ENCODE results near the gene SLC26A8.
A peak's percentile ranks its signal among the peaks of the same experiment; 100 is the strongest.
"Not testable (repeated sequence)": the region's sequence is repeated elsewhere in the genome, so short reads cannot be mapped to it uniquely, and the experiment has no call there.

SLC26A8 gene

DNA sequence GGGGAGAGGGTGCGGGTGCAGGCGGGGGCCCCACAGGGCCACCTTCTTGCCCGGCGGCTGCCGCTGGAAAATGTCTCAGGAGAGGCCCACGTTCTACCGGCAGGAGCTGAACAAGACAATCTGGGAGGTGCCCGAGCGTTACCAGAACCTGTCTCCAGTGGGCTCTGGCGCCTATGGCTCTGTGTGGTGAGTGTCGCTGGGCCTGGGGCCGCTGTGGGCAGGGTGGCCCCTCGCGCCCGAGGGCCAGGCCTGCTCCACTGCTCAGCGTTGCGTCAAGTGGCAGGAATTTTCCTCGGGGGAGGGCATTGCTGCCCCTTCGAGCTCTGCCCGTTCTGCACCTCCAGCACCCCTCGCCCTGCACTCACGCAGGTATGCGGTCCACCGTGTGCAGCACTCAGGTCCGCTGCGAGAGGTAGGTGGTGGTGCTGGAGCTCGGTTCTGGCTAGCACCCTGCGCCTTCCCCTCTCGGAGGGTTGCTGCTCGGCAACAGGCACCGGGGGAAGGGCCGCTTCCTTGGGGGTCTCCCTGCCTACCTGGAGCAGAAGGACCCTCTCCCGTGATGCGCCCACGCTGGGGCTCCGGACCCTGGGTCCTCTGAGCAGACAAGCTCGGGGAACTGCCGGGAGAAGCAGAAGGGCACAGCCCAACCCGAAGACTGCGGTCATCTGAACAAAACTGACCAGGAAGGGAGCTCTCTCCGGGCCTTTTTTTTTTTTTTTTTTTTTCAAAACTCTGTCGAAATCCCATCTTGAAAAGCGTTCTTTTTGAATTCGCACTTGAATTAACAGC lies 3.8 kb upstream of the SLC26A8 start:
- peaks cover 27% of the 10 kb centered on the region for H3K4me1 ChIP-seq (ENCODE audit: insufficient read depth, low read length)
- H3K9ac ChIP-seq (ENCODE audit: low read depth, low read length) = peak overlapping the region; percentile 91
- H3K27me3 ChIP-seq (ENCODE audit: insufficient read depth, low read length) = peaks cover 13% of the 10 kb centered on the region; the same call in 1 of the 2 replicates
- H3K27ac ChIP-seq (ENCODE audit: low read length) = peak overlapping the region; percentile 14
- no peaks in the 10 kb centered on the region for H3K36me3 ChIP-seq (ENCODE audit: insufficient read depth, low read depth, low read length)
- no peaks in the 10 kb centered on the region for H3K9me3 ChIP-seq (ENCODE audit: insufficient read depth, low read depth, low read length)
- H3K4me3 ChIP-seq (ENCODE audit: low read length) = peak overlapping the region; percentile 94

DNA sequence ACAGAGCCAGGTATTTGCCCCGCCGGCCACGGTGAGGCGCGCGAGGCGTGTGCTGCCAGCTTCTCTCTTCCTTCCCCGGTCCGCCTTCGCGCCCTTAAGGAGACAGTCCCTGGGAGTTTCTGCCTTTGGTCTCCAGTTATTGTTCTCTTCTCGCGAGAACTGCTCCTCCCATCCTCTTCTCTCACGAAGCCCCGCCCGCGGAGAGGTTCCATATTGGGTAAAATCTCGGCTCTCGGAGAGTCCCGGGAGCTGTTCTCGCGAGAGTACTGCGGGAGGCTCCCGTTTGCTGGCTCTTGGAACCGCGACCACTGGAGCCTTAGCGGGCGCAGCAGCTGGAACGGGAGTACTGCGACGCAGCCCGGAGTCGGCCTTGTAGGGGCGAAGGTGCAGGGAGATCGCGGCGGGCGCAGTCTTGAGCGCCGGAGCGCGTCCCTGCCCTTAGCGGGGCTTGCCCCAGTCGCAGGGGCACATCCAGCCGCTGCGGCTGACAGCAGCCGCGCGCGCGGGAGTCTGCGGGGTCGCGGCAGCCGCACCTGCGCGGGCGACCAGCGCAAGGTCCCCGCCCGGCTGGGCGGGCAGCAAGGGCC lies 3.2 kb upstream of the SLC26A8 start, which contains the start of gene MAPK14:
Gene MAPK14 (plus strand): TSS at position 308 of the 587 bp plus-strand sequence. CDS start 350 bp downstream, outside the sequence.
- Histone ChIP-seq H3K4me1 (ENCODE audit: insufficient read depth, low read length) (peaks cover 27% of the 10 kb centered on the region), H3K9me3 (ENCODE audit: insufficient read depth, low read depth, low read length) (no peaks in the 10 kb centered on the region), H3K27ac (ENCODE audit: low read length) (peak within 1 kb of the TSS; percentile 14), H3K4me3 (ENCODE audit: low read length) (peak within 1 kb of the TSS; percentile 94), H3K36me3 (ENCODE audit: insufficient read depth, low read depth, low read length) (no peaks in the 10 kb centered on the region), H3K9ac (ENCODE audit: low read depth, low read length) (peak within 1 kb of the TSS; percentile 91), H3K27me3 (ENCODE audit: insufficient read depth, low read length) (peaks cover 13% of the 10 kb centered on the region; the same call in 1 of the 2 replicates)

DNA sequence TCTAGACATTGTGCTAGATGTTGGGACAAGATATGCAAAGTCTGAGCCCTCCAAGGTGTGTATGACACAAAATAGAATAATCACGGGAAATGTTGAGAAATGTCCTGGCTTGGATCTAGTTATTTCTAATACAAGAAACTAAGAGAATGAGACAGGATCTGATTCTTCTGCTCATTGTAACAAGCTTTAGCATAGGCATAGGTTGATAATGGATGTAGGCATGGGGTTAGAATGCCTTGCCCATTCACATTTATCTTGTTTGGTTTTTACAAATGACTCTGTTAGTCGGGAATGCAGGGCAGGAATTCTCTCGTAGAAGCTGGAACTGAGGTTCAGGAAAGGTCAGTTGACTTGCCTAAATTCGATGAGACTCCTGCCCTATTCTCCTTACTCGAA lies 1.5 kb upstream of the SLC26A8 start:
- Histone ChIP-seq H3K27me3 (ENCODE audit: insufficient read depth, low read length) (peaks cover 13% of the 10 kb centered on the region; the same call in 1 of the 2 replicates), H3K9me3 (ENCODE audit: insufficient read depth, low read depth, low read length) (no peaks in the 10 kb centered on the region), H3K36me3 (ENCODE audit: insufficient read depth, low read depth, low read length) (no peaks in the 10 kb centered on the region), H3K4me1 (ENCODE audit: insufficient read depth, low read length) (peaks cover 27% of the 10 kb centered on the region), H3K4me3 (ENCODE audit: low read length) (no peak overlapping the region), H3K9ac (ENCODE audit: low read depth, low read length) (0 out of 2 replicates have a peak overlapping the region, but pooled peaks have one; percentile 18), H3K27ac (ENCODE audit: low read length) (no peak overlapping the region)

DNA sequence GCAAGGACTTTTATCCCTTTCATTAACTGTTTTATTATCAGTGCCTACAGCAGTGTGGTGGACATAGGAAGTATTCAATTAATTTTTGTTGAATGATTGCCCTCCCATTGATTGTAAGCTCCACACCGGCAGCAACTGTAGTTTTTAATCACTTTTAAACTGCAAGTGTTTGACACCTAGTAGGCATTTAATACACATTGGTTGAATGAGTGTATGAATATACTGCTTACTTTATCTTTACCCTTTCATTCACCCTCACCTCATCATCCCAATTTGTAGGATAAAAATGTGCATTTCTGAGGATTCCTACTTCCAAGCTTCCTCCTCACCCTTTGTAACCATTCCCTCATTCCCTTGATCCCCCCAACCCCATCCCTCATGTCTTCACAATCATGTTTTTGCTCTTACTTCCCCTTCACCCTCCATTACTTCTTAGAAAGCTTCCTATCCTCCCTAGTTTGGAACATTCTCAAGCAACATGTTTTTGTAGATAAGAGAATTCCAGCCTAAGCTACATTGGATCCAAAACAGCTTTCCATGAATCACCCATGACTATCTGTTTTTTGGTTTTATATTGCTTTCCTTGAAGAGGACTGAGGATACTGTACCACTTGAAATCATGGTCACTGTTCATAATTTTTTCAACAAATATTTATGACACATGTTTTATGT lies 955 bp upstream of the SLC26A8 start:
- Histone ChIP-seq H3K4me3 (ENCODE audit: low read length) (no peak overlapping the region), H3K27me3 (ENCODE audit: insufficient read depth, low read length) (peaks cover 13% of the 10 kb centered on the region; the same call in 1 of the 2 replicates), H3K9me3 (ENCODE audit: insufficient read depth, low read depth, low read length) (no peaks in the 10 kb centered on the region), H3K36me3 (ENCODE audit: insufficient read depth, low read depth, low read length) (no peaks in the 10 kb centered on the region), H3K4me1 (ENCODE audit: insufficient read depth, low read length) (peaks cover 27% of the 10 kb centered on the region), H3K9ac (ENCODE audit: low read depth, low read length) (peak overlapping the region; percentile 66; the same call in 1 of the 2 replicates), H3K27ac (ENCODE audit: low read length) (no peak overlapping the region)

DNA sequence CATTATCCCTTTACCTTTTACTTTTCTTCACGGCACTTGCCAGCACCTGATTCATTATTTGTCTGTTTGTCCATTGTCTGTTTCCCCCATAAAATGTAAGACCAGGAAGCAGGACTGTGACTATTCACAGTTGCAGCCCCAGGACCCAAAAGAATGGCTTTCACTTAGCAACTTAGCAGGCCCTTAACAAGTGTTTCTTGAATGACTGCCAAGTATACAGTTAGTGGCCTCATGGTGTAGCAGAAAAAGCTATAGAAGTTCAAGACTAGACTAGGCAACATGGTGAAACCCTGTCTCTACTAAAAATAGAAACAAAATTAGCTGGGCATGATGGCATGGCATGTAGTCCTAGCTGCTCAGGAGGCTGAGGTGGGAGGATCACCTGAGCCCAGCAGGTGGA lies 4.3 kb downstream of the SLC26A8 start:
- no peak overlapping the region for H3K27ac ChIP-seq (ENCODE audit: low read length)
- peaks cover 13% of the 10 kb centered on the region for H3K4me1 ChIP-seq (ENCODE audit: insufficient read depth, low read length)
- no peaks in the 10 kb centered on the region for H3K9me3 ChIP-seq (ENCODE audit: insufficient read depth, low read depth, low read length)
- no peak overlapping the region for H3K9ac ChIP-seq (ENCODE audit: low read depth, low read length)
- peaks cover 7% of the 10 kb centered on the region; the same call in 1 of the 2 replicates for H3K27me3 ChIP-seq (ENCODE audit: insufficient read depth, low read length)
- no peak overlapping the region for H3K4me3 ChIP-seq (ENCODE audit: low read length)
- no peaks in the 10 kb centered on the region for H3K36me3 ChIP-seq (ENCODE audit: insufficient read depth, low read depth, low read length)

DNA sequence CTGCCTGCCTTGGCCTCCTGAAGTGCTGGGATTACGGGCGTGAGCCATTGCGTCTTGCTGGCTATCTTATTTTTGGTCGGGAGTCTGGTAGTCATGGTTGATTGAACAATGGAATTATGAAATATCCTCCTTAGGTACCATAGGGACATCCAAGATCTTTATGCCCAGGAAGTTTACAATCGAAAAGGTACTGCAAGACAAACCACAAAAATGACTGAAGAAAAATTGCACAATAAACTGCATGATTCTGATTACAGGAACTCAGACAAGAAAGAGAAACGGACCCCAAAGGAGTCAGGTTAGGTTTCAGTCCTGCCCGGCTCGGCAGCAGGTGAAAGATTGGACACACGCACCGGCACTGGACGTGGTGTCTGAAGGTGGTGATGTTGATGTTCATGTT lies 5.3 kb downstream of the SLC26A8 start:
- H3K27me3 ChIP-seq (ENCODE audit: insufficient read depth, low read length) = no peaks in the 10 kb centered on the region
- no peaks in the 10 kb centered on the region for H3K9me3 ChIP-seq (ENCODE audit: insufficient read depth, low read depth, low read length)
- H3K36me3 ChIP-seq (ENCODE audit: insufficient read depth, low read depth, low read length) = no peaks in the 10 kb centered on the region
- no peak overlapping the region for H3K27ac ChIP-seq (ENCODE audit: low read length)
- H3K9ac ChIP-seq (ENCODE audit: low read depth, low read length) = no peak overlapping the region
- peaks cover 6% of the 10 kb centered on the region; the same call in 1 of the 2 replicates for H3K4me1 ChIP-seq (ENCODE audit: insufficient read depth, low read length)
- no peak overlapping the region for H3K4me3 ChIP-seq (ENCODE audit: low read length)

DNA sequence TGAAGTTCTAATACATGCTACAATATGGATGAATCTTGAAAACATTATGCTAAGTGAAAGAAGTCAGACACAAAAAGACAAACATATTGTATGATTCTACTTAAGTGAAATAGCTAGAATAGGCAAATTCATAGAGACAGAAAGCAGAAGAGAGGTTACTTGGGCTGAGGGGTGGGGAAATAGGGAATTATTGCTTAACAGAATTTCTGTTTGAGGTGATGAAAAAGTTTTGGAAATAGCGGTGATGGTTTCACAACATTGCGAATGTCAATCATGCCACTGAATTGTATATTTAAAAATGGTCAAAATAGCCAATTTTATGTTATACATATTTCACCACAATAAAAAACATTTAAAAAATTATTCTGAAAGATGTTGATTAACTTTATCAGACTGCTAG lies 6.1 kb downstream of the SLC26A8 start:
- Histone ChIP-seq H3K36me3 (ENCODE audit: insufficient read depth, low read depth, low read length) (no peaks in the 10 kb centered on the region), H3K27me3 (ENCODE audit: insufficient read depth, low read length) (no peaks in the 10 kb centered on the region), H3K4me1 (ENCODE audit: insufficient read depth, low read length) (no peaks in the 10 kb centered on the region), H3K4me3 (ENCODE audit: low read length) (no peak overlapping the region), H3K9ac (ENCODE audit: low read depth, low read length) (no peak overlapping the region), H3K9me3 (ENCODE audit: insufficient read depth, low read depth, low read length) (no peaks in the 10 kb centered on the region), H3K27ac (ENCODE audit: low read length) (no peak overlapping the region)

DNA sequence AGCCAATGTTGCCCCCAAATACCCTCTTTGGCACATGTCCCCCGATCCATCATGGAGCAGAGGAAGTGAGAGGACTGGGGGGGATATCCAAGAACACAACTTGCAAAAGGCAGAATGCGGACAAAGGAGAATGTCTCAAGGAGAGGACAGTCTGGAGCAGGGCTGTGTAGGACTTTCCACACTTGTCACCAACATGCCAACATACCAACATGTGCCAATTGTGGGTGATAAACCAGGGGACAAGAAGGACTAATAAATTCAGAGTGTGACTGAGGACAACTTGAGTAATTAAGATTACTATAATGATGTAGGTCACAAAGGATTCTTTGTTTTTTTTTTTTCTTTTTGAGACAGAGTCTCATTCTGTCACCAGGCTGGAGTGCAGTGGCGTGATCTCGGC lies 8.8 kb downstream of the SLC26A8 start:
- Histone ChIP-seq H3K27me3 (ENCODE audit: insufficient read depth, low read length) (no peaks in the 10 kb centered on the region), H3K27ac (ENCODE audit: low read length) (no peak overlapping the region), H3K9ac (ENCODE audit: low read depth, low read length) (no peak overlapping the region), H3K36me3 (ENCODE audit: insufficient read depth, low read depth, low read length) (no peaks in the 10 kb centered on the region), H3K4me3 (ENCODE audit: low read length) (no peak overlapping the region), H3K9me3 (ENCODE audit: insufficient read depth, low read depth, low read length) (no peaks in the 10 kb centered on the region), H3K4me1 (ENCODE audit: insufficient read depth, low read length) (no peaks in the 10 kb centered on the region)

DNA sequence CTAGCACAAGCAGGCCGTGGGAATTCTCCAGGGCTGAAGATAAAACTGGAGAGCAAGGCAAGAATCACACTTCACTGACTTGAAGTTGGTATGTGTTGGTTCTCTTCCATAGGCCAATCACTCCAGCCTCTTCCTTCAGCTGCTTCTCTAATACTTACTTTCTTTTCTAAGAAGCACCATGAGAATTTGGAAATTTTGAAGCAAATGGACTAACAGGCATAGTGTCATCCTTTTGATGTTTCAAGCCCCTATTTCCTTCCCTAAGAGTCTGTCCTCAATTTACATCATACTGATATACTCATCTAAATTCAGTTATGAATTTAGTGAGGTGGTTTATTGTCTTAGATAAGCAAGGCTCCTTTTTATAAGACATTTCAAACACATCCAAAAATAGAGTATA lies 24.0 kb downstream of the SLC26A8 start:
- H3K36me3 ChIP-seq (ENCODE audit: insufficient read depth, low read depth, low read length) = no peaks in the 10 kb centered on the region
- no peak overlapping the region for H3K4me3 ChIP-seq (ENCODE audit: low read length)
- H3K9ac ChIP-seq (ENCODE audit: low read depth, low read length) = no peak overlapping the region
- H3K27ac ChIP-seq (ENCODE audit: low read length) = no peak overlapping the region
- H3K27me3 ChIP-seq (ENCODE audit: insufficient read depth, low read length) = no peaks in the 10 kb centered on the region
- no peaks in the 10 kb centered on the region for H3K4me1 ChIP-seq (ENCODE audit: insufficient read depth, low read length)
- no peaks in the 10 kb centered on the region for H3K9me3 ChIP-seq (ENCODE audit: insufficient read depth, low read depth, low read length)

DNA sequence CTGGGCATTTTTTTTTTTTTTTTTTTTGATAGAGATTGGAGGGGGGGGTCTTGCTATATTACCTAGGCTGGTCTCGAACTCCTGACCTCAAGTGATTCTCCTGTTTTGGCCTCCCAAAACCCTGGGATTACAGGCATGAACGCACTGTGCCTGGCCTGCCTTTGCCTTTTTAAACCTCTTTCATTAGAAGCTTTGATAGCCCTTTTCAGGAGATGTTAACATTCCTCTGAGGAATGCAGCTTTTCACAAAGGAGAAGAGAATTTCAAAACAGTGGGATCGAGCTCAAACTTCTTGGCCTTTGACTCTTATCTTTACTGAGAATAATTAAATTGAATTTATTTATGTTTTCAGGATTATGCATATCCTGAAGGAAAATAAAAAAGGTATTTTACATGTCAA lies 31.3 kb downstream of the SLC26A8 start:
- Histone ChIP-seq H3K9me3 (ENCODE audit: insufficient read depth, low read depth, low read length) (no peaks in the 10 kb centered on the region), H3K27ac (ENCODE audit: low read length) (no peak overlapping the region), H3K9ac (ENCODE audit: low read depth, low read length) (no peak overlapping the region), H3K27me3 (ENCODE audit: insufficient read depth, low read length) (no peaks in the 10 kb centered on the region), H3K4me1 (ENCODE audit: insufficient read depth, low read length) (no peaks in the 10 kb centered on the region), H3K36me3 (ENCODE audit: insufficient read depth, low read depth, low read length) (no peaks in the 10 kb centered on the region), H3K4me3 (ENCODE audit: low read length) (no peak overlapping the region)

DNA sequence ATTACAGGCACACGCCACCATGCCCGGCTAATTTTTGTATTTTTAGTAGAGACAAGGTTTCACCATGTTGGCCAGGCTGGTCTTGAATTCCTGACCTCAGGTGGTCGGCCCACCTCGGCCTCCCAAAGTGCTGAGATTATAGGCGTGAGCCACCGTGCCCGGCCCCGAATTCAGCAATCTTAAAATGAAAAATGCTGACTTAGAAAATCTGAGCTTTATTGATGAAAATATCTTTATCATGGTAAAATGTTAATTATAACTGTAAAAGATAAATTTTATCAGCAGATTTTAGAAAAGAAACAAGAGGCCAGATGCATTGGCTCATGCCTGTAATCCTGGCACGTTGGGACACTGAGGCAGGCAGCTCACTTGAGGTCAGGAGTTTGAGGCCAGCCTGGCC lies 36.4 kb downstream of the SLC26A8 start:
- not testable (repeated sequence) for H3K4me3 ChIP-seq (ENCODE audit: low read length); H3K27ac ChIP-seq (ENCODE audit: low read length); H3K27me3 ChIP-seq (ENCODE audit: insufficient read depth, low read length); H3K4me1 ChIP-seq (ENCODE audit: insufficient read depth, low read length); H3K9me3 ChIP-seq (ENCODE audit: insufficient read depth, low read depth, low read length); H3K36me3 ChIP-seq (ENCODE audit: insufficient read depth, low read depth, low read length); H3K9ac ChIP-seq (ENCODE audit: low read depth, low read length)
